Endometrial microvascular endothelial cells (primary cell): ENCODE results near the gene RAPGEF4. TPM values are rescaled to one million over a fixed set of nuclear protein-coding genes. Genes with fewer than 3 reads are reported as not detected.

Experiments used
- in situ Hi-C: cut with HindIII; loops from 2 replicates; pipeline ENCODE4 v1.10.0; 2017; ENCODE audit warnings: low sequenced_read_pairs, low pct_unique_long_range_greater_than_20kb; ENCODE audit errors: inconsistent ontology term
- total RNA-seq: library from RNA; depleted of rRNA; stranded (reverse); fragments of >200 nt; gene quantifications from one replicate; pipeline ENCODE4 v1.2.3, GENCODE V29; 2015; ENCODE audit errors: inconsistent ontology term

The RAPGEF4 gene
- total RNA-seq, 1 donor from 2014 or later = 7.4 TPM

DNA sequence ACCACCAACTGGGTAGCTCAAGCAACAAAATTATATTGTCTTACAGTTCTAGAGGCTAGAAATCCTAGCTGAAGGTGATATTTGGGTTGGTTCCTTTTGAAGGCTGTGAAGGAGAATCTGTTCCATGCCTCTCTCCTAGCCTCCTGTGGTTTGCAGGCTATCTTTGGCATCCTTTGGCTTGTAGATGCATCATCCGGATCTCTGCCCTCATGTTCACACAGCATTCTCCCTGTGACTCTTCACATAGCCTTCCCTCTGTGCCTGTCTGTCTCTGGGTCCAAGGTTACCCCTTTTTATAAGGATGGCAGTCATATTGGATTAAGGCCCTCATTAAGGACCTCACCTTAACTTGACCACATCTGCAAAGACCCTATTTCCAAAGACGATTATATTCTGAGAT, 261.4 kb downstream of the RAPGEF4 start:
- in situ Hi-C loops = no loop called here

DNA sequence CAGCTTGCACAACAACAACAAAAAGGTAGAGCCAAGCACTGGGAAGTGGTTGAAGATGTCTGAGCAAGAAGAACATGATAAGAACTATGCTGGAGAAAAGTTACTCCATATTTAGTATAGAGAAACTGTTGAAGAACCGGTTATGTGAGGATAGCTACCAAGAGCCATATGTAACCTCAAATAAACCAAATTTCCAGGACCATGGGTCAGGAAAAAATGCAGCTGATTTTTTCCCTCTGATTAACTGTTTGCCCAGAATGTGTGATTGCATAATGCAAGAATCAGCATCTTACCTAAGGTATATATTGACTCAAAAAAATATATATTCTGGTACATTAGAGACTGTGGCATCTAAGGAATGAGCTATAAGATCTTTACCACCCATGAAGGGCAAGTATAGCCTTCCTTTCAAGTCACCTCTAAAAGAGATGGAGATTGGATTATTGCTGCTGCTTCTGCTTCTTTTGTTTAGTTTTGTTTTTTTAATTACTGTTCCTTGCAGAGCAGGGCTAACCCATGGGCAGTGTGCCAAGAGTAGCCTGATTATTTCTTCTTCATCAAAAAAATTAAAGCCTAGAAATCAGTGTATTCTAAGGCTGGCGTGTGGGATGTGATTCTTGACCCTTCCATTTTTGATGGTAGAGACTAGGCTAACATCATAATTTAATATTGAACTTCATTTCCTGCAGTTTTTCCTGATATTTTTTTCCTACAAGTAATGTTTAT, 263.1 kb downstream of the RAPGEF4 start:
- in situ Hi-C loops = no loop called here

DNA sequence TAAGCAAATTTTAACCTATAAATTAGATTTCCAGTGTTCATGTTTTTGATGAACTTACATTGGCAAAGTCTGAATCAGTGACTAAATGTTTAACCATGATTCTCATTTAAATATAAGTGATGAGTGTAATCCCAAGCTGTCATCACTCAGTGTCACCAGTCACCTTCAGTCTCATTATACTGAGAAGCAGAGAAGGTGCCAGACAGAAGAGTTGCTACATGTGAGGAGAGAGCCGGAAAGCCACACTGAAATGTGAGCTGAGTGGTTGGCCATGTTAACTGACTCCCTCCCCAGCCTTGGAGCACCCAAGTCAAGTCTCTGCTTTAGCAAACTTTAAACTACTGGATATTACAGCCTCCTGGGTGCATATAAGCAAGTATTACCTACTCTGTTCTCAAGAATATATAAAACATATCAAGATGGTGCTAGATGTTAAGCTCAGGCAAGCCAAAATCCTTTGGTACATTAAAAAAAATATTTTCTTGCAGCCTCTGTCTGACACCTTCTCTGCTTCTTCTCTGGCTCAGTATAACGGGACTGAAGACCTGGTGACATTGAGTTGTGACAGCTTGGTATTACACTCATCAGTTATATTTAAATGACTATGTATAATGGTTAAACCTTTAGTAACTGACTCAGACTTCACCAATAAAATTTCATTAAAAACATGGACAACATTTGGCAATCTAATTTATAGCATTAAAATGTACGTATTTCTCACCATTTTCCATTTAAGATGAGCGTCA, 264.2 kb downstream of the RAPGEF4 start:
- in situ Hi-C loops = loop anchor here (25.0 kb wide), 1 partner anchor 212 kb away; no protein-coding TSS in a partner anchor

DNA sequence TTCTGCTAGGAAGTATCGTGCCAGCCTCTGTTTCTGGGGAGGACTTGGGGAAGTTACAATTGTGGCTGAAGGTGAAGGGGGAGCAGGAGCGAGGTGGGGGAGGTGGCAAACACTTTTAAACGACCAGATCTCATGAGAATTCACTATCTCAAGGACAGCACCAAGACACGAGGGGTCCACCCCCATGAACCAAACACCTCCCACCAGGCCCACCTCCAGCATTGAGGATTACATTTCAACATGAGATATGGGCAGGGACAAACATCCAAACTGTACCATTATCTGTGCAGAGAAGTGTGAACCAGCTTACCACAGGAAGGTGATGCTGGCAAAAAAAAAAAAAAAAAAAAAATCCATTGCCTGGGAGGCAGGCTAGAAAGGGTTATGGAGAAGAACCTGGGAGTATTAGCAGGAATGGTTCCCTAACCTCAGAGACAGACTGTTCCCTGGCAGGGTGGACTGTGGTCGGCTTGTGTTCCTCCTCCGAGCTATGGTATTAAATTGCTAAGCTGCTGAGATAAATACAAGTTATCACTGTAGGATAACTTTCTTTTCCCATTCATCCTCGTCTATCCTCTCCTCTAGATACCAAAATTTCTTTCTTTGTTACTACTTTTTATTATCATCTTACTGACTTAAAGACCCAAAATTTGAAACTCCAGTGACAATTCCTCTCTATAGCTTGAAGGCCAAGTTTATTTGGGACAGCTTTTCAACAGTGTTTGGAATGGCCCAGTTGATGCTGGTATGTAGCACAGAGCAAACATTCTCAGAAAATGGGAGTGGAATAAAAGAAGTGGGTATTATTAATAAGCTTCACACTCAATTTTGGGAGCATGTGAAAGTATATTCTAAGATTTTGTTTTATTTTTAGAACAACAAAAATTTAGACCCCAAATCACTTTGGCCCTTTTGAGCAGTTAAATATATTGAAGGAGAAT, 266.3 kb downstream of the RAPGEF4 start:
- in situ Hi-C loops = loop anchor here (25.0 kb wide), 1 partner anchor 210 kb away; no protein-coding TSS in a partner anchor

DNA sequence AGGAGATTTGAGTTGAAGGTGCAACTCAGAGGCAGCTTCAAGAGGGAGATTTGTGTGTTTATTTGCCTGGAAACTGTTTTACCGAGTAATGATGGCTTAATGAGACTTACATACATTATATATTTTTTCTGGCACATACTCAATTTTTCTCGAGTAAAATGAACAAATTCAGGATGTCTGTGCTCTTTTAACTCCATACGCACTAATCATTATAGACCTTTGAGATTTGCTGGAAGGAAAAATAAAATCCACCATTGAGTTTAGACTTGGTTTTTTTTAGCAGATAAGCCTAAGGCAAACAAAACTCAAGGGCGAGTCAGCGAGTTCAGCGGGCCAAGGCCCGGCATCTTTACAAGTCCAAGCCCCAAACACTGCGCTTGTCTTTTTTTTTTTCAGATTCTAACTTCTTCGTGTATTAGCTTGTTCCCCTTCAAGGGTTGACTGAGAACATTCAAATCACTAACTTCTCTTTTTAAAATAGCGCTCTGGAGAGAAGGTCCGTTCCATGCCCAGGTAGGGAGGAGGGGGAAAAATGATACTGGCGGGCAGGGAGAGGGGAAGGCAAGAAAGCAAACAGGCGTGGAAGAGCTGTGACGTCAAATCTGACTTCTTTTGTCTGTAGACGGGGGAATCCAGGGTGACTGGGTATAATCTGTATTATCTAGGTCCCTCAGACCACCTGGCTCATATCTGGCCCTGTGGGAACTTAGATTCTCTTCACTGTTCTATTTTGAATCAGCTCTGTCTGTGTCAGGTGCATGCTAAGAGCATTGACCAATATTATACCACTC, 267.3 kb downstream of the RAPGEF4 start:
- in situ Hi-C loops = loop anchor here (25.0 kb wide), 1 partner anchor 209 kb away; no protein-coding TSS in a partner anchor

DNA sequence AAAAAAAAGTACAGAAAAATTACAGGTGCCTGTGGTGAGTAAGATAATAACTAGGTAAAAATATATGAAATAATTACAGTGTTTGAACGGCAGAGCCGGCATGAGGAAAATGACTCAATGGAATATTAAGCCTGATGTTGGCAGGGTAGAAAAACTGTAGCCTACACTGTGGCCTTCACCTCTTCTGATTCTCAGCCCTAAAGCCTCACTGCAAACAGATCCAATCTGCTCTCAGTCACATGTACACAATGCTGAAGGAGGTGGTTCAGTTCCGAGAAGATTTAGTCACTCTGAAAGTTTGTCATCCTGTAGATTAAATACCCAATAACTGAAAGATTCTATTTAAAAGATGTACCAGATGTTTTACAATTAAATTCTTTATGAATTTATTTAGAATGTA, 273.1 kb downstream of the RAPGEF4 start:
- in situ Hi-C loops = loop anchor here (25.0 kb wide), 1 partner anchor 204 kb away; no protein-coding TSS in a partner anchor

DNA sequence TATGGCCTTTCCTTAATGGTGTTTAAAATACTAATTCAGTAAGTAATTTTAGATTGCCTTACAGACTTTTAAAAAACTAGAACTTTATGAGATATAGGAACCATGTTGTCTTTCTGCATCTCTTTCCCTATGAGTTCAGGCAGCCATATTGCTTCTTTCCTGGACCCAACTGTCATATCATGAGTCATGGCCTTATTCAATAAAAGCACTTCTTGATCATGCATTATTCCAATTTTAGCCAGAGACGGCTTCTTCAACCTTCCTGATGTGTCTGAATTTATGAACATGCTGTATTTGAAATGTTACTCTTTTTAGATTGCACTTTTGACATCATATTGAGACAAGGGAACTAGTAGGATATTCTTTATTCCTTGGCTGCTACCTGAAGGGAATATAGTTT, 274.6 kb downstream of the RAPGEF4 start:
- in situ Hi-C loops = loop anchor here (25.0 kb wide), 1 partner anchor 202 kb away; no protein-coding TSS in a partner anchor

DNA sequence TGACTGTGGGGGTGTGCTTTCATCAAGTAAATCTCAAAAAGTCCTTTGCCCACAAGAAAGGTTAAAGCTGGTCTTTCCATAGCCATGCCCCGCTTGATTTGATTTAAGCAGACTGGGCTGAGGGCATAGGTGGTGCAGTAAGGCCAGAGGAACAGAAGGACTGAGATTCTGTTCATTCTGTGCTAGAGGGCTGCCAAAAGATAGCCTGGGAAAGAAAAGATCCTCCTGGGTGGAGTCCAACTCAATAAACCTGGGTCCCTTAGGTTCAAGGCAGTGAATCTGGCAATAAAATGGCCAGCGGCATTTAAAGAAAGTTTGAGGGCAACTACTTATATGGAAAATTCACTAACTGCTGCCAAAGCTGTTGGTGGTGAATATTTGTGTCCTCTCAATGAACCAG, 280.8 kb downstream of the RAPGEF4 start:
- in situ Hi-C loops = loop anchor here (25.0 kb wide), 1 partner anchor 196 kb away; no protein-coding TSS in a partner anchor

DNA sequence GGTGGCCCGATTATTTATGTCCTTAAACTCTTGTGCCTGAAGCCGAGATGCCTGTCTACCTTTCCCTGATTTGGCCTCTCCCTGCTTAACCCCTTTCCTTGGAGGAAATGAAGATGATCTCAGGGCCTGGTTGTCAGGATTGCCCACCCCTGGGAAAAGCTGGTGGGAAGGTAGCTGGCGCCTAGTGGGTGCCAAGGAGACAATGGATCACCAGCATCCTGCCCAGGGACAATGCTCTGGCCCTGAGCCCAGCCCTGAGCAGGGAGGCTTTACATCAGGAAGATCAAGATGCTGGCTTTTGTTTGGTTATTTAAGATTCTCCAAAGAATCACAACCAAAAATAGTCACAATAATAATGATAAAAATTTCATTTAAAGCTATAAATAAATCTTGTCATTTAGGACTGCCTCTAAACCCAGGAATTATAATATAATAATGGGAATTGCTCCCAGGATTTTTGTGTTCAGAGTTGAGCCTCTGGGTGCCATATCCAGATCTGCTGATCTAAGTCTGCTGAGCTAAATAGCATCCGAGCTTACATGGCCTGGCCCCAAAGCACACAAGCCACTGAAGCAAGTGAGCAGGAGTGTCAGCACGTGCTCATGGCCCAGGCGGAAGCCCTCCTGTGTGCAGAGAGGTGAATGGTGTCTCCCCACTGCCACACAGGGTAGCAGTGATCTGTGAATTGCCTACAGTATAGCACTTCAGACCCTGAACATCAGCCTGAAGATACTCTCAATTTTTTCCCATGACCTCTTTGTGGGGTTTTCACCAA, 282.2 kb downstream of the RAPGEF4 start:
- in situ Hi-C loops = loop anchor here (25.0 kb wide), 1 partner anchor 194 kb away; no protein-coding TSS in a partner anchor

DNA sequence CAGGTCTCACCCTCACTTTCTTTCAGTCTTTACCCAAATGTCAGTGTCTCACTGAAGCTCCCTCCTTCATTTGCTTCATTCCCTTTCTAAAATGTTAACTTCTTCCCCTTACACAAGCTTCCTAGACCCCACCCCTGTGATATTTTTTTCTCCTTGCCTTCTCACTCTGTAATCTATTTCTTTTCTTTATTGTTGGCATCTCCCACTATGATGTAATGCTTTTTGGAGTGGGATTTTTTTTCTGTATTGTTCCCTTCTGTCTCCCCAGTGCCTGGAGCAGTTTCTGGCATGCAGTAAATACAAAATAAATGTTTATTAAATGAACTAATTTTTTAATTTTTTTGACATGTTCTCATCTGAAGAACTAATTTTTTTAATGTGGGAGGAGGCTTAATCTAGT, 284.1 kb downstream of the RAPGEF4 start:
- in situ Hi-C loops = loop anchor here (25.0 kb wide), 1 partner anchor 193 kb away; no protein-coding TSS in a partner anchor

DNA sequence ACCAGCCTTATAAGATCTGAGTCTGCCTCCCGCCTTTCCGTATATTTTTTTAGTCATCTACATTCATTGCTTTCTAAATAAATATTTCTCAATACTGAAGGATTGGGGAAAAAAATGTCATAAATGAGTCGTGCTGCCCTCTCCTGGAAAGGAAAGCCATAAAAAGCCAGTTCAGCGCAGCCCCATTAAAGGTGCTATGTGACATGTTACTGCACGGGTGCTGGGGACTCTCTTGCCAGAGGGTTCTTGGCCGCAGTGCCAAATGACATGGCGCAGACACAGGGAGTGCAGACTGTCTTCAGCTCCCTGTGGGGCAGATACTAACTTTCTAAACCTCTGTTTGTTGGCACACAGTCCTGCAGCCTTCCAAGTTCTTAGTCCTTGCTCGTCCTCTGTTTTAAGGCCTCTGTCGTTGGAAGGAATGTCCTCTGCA, 286.3 kb downstream of the RAPGEF4 start:
- in situ Hi-C loops = loop anchor here (25.0 kb wide), 1 partner anchor 190 kb away; no protein-coding TSS in a partner anchor

DNA sequence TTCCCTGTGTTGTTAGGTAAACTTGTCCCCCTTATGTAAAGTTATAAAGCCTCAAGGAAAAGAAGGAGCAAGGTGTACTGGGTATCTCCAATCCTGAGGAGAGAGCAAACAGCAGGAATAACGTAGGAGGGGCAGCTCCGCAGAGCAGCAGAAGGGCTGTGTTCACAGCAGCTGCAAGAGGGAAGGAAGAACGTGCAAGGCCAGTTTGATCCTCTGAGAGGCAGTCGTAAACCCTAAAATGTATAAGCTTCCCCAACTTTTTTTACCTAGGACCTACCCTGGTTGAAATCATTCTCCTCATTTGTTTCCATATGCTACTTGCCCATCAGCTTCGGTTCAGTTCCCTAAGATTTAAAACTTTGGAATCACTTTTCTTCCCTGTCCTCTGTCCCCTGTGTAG, 288.1 kb downstream of the RAPGEF4 start:
- in situ Hi-C loops = loop anchor here (25.0 kb wide), 1 partner anchor 189 kb away; no protein-coding TSS in a partner anchor

DNA sequence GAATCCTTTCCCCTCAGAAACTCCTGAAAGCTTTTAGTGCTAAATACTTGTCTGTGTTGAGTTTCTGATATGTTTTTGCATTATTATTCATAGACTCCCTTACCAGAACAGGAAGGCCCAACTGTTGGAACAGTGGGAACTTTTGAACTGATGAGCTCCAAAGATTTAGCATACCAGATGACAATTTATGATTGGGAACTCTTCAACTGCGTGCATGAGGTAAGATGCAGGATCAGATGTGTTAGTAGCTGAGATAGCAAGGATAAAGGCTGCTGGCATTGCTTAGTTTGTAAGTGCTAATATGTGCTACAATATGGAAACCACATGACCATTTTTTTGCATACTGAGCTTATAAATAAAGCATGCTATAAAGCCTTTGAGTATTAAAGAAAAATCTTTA, 290.8 kb downstream of the RAPGEF4 start:
- in situ Hi-C loops = no loop called here

DNA sequence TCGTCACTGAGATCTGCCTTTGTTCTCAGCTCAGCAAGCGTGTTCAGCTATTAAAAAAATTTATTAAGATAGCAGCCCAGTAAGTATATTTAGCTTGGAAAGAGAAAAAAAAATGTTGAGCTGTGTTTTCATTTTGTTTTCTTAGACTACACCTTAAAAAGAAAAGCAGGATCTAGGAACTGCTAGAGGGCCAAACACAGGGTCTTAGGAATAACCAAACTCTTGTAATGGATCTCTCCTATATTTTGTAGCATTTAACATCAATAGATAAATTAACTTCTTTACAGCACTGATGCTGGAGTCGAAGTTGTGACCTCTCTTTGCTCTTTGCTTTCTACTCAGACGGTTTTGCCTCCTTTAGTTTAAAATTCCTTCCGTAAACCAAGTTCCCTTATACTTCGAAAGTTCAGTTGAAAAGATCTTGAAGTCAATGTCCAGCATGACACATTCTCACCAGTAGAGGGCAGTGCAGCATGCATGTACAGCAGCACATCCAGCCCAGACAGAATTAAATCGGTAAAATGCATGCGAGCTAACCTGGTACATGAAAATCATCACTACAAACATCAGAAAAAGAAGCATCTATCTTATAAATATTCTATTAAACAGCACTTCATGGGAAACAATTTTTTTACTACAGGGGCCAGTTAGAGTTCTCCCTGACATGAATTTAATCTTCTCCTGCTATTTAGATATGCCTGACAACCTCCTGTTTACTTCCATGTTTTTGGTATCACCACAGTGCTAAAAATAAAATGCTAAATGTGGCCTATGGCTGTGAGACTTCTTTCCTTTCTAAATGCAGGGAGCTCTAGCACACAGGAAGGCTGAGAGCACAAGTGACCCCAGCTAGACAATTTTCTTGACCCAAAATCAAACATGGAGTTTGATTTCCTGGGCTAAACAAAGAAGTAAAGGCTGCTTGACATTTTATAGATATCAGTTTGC, 291.8 kb downstream of the RAPGEF4 start:
- in situ Hi-C loops = no loop called here

DNA sequence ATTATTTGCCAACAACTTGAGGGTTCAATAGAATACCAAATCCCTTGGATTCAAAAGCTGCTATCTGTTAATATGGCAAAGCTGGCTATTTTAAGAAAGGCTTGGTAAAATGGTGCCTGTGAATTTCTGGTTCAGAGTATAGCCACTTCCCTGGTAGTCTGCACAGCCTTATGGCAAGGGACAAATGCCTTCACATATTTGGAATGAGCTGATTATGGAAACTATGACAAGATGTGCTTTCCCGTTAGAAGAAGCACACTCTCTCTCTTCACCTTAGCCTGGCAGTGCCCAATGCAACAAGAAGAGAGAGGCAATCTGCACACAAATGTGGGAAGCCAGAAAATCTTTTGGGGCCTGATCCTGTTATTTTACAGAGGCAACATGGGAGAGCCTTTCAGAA, 292.5 kb downstream of the RAPGEF4 start:
- in situ Hi-C loops = no loop called here

DNA sequence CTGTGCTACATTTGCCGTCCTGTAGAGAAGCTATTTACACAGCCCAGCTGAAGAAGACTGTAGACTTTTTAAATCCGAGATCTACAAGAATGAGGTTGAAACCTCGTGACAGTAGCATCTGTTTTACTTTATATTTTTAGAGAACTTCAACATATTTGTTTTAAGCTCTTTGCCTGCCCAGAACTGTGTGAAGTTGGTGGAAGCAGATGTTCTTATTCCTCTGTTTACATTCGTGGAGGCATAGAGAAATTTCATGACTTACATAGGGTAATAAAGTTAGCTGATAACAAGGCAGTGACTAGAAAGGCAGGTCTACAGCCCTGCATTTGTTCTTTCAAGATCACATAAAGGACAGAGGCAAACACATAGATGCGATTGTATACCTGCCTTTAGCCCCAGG, 293.0 kb downstream of the RAPGEF4 start:
- in situ Hi-C loops = no loop called here
